IPS DF 4.7 (cell line): ENCODE measurements around the gene DAG1.

Experiments
- DNase-seq: peaks from one replicate; pipeline ENCODE4 v3.0.0-alpha.2; 2013; ENCODE audit warnings: low spot score; ENCODE audit errors: extremely low read depth

The DAG1 gene

GRCh38 chr3:49518016-49518415 is 47.9 kb downstream of the DAG1 start:
- DNase-seq: no peak

- DNase-seq: no peak
Measured at GRCh38 chr3:49518441-49518840, 48.4 kb downstream of the DAG1 start.

- no peak for DNase-seq
Measured at GRCh38 chr3:49519296-49519695, 49.2 kb downstream of the DAG1 start.

- no peak for DNase-seq
Measured at GRCh38 chr3:49519916-49520385, 49.9 kb downstream of the DAG1 start.

GRCh38 chr3:49523756-49524747 is 54.0 kb downstream of the DAG1 start:
- no peak for DNase-seq

- DNase-seq: no peak
Measured at GRCh38 chr3:49529567-49529966, 59.5 kb downstream of the DAG1 start.

- no peak for DNase-seq
Measured at GRCh38 chr3:49530231-49530630, 60.2 kb downstream of the DAG1 start.

- no peak for DNase-seq
Measured at GRCh38 chr3:49530701-49531100, 60.6 kb downstream of the DAG1 start.

GRCh38 chr3:49531218-49531617 is 61.2 kb downstream of the DAG1 start:
- no peak for DNase-seq

GRCh38 chr3:49531715-49532114 is 61.6 kb downstream of the DAG1 start:
- no peak for DNase-seq

GRCh38 chr3:49533031-49533430 is 63.0 kb downstream of the DAG1 start:
- DNase-seq: no peak

GRCh38 chr3:49533786-49534519 is 63.9 kb downstream of the DAG1 start:
- DNase-seq: no peak

- DNase-seq: no peak
Measured at GRCh38 chr3:49534581-49535441, 64.7 kb downstream of the DAG1 start.

GRCh38 chr3:49535971-49536874 is 66.2 kb downstream of the DAG1 start:
- no peak for DNase-seq

- DNase-seq: no peak
Measured at GRCh38 chr3:49536875-49537533, 66.9 kb downstream of the DAG1 start.

- no peak for DNase-seq
Measured at GRCh38 chr3:49539659-49540560, 69.8 kb downstream of the DAG1 start.

- DNase-seq: no peak
Measured at GRCh38 chr3:49552087-49552486, 82.0 kb downstream of the DAG1 start.

- no peak for DNase-seq
Measured at GRCh38 chr3:49553324-49553691, 83.2 kb downstream of the DAG1 start.
